ENCODE data around the gene SLC16A14.

DNA sequence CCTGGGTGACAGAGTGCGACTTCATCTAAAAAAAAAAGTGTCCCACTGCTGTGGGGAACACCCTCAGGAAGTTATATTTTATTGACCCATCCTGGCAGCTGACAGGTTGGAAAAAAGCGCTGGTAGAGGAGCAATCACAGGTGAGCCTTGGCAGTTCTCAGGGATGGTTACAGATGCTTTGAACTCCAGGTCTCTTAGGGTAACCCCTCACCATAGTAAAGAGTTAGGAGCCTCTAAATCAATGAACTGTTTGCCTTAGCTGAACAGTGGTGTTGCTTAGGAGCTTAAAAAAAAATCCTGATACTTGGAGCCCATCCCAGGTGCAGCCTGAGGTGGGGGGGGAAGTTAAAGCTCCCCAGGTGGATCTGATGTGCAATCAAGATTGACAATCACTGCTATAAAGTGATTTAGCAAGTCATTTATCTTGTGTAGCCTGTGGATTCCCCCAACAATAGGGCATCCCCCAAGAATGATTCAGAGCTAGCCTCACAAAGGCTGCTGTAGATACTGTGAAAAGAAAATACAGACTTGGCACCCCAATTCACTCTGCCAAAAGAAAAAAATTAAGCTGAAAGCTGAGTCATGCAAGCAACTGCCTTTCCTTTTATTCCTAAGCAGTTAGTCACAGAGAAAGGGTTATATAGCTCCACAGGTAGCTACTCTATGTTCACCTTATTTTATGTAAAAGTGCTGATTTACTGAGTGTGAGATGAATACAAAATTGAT, 14.8 kb downstream of the SLC16A14 start:
- TF ChIP-seq, protein P1, sequence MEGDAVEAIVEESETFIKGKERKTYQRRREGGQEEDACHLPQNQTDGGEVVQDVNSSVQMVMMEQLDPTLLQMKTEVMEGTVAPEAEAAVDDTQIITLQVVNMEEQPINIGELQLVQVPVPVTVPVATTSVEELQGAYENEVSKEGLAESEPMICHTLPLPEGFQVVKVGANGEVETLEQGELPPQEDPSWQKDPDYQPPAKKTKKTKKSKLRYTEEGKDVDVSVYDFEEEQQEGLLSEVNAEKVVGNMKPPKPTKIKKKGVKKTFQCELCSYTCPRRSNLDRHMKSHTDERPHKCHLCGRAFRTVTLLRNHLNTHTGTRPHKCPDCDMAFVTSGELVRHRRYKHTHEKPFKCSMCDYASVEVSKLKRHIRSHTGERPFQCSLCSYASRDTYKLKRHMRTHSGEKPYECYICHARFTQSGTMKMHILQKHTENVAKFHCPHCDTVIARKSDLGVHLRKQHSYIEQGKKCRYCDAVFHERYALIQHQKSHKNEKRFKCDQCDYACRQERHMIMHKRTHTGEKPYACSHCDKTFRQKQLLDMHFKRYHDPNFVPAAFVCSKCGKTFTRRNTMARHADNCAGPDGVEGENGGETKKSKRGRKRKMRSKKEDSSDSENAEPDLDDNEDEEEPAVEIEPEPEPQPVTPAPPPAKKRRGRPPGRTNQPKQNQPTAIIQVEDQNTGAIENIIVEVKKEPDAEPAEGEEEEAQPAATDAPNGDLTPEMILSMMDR (IDR thresholded peaks at IDR 0.05; ENCODE audit: low read depth, low read length, poor library complexity, severe bottlenecking): no peak
- TF ChIP-seq EZH2phosphoT487 (IDR thresholded peaks at IDR 0.05; ENCODE audit: borderline replicate concordance, low read length): no peak
